Thymus (tissue), 11 donors: ENCODE measurements around the gene MOGAT1. TPM values are rescaled to one million over a fixed set of nuclear protein-coding genes. Genes with fewer than 3 reads are reported as not detected.

Experiments used
- DNase-seq, 9 donors: peaks; one replicate each; pipeline ENCODE4 v3.0.0-alpha.2; 2013; ENCODE audit warnings: low spot score in 9 of 9, low read depth in 6 of 9, missing footprints in 1 of 9
- H3K27ac ChIP-seq, 2 donors: one replicate each; pipeline ENCODE4 v1.5.1; 2013; ENCODE audit warnings: control low read depth in 1 of 2, low read depth in 1 of 2, low read length in 1 of 2, mild to moderate bottlenecking in 1 of 2, moderate library complexity in 1 of 2
- H3K27me3 ChIP-seq, 2 donors: one replicate each; pipeline ENCODE4 v1.5.1; 2013; ENCODE audit warnings: low read length in 1 of 2; ENCODE audit not compliant: control insufficient read depth in 2 of 2, insufficient read depth in 1 of 2
- H3K36me3 ChIP-seq, 2 donors: one replicate each; pipeline ENCODE4 v1.5.1; 2013; ENCODE audit warnings: low read length in 1 of 2, mild to moderate bottlenecking in 1 of 2, moderate library complexity in 1 of 2; ENCODE audit not compliant: control insufficient read depth in 2 of 2, insufficient read depth in 2 of 2
- H3K4me1 ChIP-seq, 2 donors: one replicate each; pipeline ENCODE4 v1.5.1; 2013; ENCODE audit warnings: low read length in 2 of 2; ENCODE audit not compliant: control insufficient read depth in 2 of 2, insufficient read depth in 2 of 2
- H3K4me3 ChIP-seq, 2 donors: one replicate each; pipeline ENCODE4 v1.5.1; 2013; ENCODE audit warnings: low read length in 2 of 2, control low read depth in 1 of 2, mild to moderate bottlenecking in 1 of 2
- H3K9me3 ChIP-seq, 2 donors: one replicate each; pipeline ENCODE4 v1.5.1; 2013; ENCODE audit warnings: low read length in 1 of 2, mild to moderate bottlenecking in 1 of 2; ENCODE audit not compliant: control insufficient read depth in 2 of 2, insufficient read depth in 1 of 2
- WGBS: extraction: QIAGEN DNeasy Blood & Tissue Kit; methylation state at CpG from one replicate; pipeline ENCODE4 v1.1.7; 2013; 5-methylcytosine and 5-hydroxymethylcytosine counted together
- polyA plus RNA-seq: library from polyadenylated mRNA; stranded (reverse); fragments of 200-250 nt; gene quantifications from one replicate; pipeline ENCODE4 v1.2.3, GENCODE V29; 2013
- total RNA-seq: library from RNA; stranded (reverse); fragments of 120-200 nt; gene quantifications from one replicate; pipeline ENCODE4 v1.2.4, GENCODE V29; 2013
- donor health status: healthy.

MOGAT1 gene
- total and polyA plus RNA-seq, 2 donors: not detected

DNA sequence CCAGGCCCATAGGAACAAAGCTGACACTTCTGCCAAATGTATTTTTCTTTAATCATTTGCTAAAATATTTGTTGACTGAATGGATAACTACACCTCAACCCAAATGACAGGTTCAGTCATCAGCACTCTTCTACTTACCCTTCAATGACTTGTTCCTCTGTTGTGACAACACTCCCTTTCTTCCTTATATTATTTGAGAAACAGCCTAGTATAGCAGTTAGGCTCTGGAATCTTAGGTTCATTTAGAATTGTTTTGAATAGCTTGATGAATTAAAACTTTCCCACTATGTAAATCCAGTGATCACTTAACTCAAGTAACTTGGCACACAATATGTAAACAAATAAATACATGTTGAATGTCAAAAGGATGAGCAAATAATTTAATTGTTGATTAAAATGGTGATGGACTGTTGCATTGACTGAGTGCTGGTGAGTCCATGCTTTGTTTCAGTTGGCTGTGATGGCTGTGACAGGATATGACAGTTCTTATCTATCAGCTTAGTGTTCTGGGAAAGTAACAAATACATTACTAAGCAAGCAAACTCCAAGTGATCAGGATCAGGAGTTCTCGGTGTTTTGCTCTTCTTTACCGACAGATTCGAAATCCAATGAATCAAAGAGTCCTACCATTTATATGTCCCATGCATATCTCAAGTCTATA is 2.8 kb upstream of the MOGAT1 start:
- H3K27me3 ChIP-seq: peaks cover 25 to 50% of the 10 kb centered on the region in 2 donors
- no peak for DNase-seq
- H3K4me1 ChIP-seq: peaks cover 6 to 7% of the 10 kb centered on the region in 2 donors
- no peak overlapping the region for H3K27ac ChIP-seq
- no peaks in the 10 kb centered on the region for H3K36me3 ChIP-seq
- H3K9me3 ChIP-seq: no peaks in the 10 kb centered on the region
- H3K4me3 ChIP-seq: no peak overlapping the region
- 98% methylated on average over 3 of the region's 3 CpGs for WGBS

DNA sequence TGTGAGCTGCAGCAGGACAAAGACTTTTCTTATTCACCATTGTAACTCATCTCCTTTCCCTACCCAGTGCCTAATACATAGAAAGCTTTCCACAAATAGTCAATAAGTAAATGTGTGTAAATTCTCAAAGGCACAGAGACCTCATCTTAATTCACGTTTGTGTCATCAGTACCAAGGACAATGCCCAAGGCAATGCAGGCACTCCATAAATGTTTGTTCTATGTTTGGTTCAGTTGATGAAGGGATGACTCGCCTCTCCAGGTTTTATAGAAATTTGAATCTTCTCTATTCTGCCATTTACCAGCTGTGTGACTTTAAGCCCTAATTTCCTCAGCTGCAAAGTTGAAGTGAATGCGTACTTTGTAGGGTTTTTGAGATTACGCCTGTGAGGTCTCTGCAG is 2.1 kb upstream of the MOGAT1 start:
- Histone ChIP-seq H3K4me1 (peaks cover 6 to 7% of the 10 kb centered on the region in 2 donors), H3K9me3 (no peaks in the 10 kb centered on the region), H3K4me3 (no peak overlapping the region), H3K27me3 (peaks cover 25 to 50% of the 10 kb centered on the region in 2 donors), H3K27ac (no peak overlapping the region), H3K36me3 (no peaks in the 10 kb centered on the region)
- 95% methylated on average over 4 of the region's 4 CpGs for WGBS
- DNase-seq: no peak

DNA sequence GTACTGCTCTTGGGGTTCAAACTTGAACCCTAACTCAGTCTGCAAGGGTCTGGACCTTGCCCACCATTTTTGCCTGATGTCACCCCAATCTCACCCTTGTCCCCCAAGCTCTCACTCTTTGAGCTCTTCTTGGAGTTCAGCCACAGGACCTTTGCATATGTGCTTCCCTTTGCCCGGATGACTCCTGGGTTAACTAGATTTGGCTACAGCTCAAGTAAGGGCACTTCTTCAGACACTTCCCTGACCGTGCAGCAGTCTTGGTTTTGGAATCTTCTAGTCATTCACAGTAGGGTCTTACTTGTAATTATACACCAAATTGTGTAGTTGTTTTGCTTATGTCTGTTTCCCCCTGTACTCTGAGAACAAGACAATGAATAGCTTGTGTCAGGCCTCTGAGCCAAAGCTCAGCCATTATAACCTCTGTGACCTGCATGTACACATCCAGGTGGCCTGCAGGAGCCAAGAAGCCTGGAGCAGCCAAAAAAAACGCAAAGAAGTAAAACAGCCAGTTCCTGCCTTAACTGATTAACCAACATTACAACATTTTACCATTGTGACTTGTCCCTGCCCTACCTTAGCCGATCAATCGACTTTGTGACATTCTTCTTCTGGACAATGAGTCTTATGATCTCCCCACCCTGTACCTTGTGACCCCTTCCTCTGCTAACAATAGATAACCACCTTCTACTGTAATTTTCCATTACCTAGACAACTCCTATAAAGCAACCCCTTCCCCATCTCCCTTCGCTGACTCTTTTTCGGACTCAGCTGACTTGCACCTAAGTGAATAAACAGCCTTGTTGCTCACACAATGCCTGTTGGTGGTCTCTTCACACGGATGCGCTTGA is 1.0 kb upstream of the MOGAT1 start:
- DNase-seq: no peak
- 90% methylated on average over 9 of the region's 9 CpGs for WGBS
- H3K4me1 ChIP-seq: peaks cover 6 to 7% of the 10 kb centered on the region in 2 donors
- no peak overlapping the region for H3K27ac ChIP-seq
- H3K27me3 ChIP-seq: peaks cover 25 to 54% of the 10 kb centered on the region in 2 donors
- no peak overlapping the region for H3K4me3 ChIP-seq
- H3K36me3 ChIP-seq: no peaks in the 10 kb centered on the region
- H3K9me3 ChIP-seq: no peaks in the 10 kb centered on the region

DNA sequence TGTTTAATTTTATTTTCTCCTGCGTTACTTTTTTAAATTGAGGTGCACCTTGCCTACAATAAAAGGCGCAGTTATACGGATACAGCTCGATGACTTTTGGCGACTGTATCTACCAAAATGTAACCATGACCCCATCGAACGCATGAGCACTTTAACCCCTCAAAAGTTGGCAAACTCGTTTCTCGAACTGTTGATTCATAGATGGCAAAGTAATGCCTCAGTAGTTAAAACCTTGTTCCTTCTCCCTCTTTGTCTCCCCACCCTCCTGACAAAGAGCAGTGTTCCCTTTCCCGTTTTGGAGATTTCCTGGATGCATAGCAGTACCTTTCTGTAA is 577 bp downstream of the MOGAT1 start:
- Histone ChIP-seq H3K9me3 (no peaks in the 10 kb centered on the region), H3K4me1 (peaks cover 6 to 7% of the 10 kb centered on the region in 2 donors), H3K4me3 (peak overlapping the region in 1 of 2 donors; percentile 35), H3K27ac (no peak overlapping the region), H3K36me3 (no peaks in the 10 kb centered on the region), H3K27me3 (peaks cover 25 to 57% of the 10 kb centered on the region in 2 donors)
- no peak for DNase-seq
- 20% methylated on average over 10 of the region's 10 CpGs for WGBS

DNA sequence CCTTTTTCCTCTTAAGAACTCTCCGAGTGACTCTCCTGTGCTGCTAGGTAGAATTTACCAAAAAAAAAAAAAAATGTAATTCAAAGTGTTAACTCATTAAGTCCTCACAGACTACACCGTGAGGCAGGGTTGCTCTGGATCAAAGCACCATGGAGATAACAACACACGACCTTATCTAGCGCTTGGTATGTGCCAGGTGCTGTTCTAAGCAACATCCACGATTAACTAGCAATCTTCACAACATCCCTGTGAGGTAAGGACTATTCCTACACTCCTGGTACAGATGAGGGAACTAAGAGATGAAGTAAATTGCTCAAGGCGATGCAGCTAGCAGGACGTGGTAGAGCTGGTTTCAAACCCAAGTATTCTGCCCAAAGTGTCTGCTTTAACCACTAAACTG is 1.8 kb downstream of the MOGAT1 start:
- H3K4me1 ChIP-seq: peaks cover 6 to 7% of the 10 kb centered on the region in 2 donors
- WGBS: 86% methylated on average over 7 of the region's 7 CpGs
- DNase-seq: no peak
- no peaks in the 10 kb centered on the region for H3K9me3 ChIP-seq
- no peak overlapping the region for H3K27ac ChIP-seq
- peaks cover 25 to 60% of the 10 kb centered on the region in 2 donors for H3K27me3 ChIP-seq
- no peak overlapping the region for H3K4me3 ChIP-seq
- H3K36me3 ChIP-seq: no peaks in the 10 kb centered on the region

DNA sequence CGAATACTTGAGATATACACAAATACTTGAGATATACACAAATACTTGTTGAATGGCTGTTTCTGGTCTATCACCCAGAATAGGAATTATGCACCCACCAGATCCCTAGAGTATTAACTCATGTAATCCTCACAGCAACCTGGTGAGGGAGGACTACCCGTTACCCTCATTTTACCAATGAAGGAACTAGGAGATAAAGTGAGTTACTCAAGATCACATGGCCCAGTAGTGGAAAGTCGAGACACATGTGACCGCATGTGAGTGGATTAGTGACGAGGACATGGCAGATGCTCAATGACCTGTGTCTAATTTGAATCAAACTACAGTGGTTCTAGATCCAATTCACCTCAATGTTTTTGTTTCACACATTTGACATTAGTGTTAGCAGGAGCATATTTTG is 2.4 kb downstream of the MOGAT1 start:
- DNase-seq: no peak
- H3K27ac ChIP-seq: no peak overlapping the region
- H3K27me3 ChIP-seq: peaks cover 25 to 60% of the 10 kb centered on the region in 2 donors
- peaks cover 6 to 7% of the 10 kb centered on the region in 2 donors for H3K4me1 ChIP-seq
- no peaks in the 10 kb centered on the region for H3K9me3 ChIP-seq
- H3K4me3 ChIP-seq: no peak overlapping the region
- 96% methylated on average over 5 of the region's 5 CpGs for WGBS
- H3K36me3 ChIP-seq: no peaks in the 10 kb centered on the region

DNA sequence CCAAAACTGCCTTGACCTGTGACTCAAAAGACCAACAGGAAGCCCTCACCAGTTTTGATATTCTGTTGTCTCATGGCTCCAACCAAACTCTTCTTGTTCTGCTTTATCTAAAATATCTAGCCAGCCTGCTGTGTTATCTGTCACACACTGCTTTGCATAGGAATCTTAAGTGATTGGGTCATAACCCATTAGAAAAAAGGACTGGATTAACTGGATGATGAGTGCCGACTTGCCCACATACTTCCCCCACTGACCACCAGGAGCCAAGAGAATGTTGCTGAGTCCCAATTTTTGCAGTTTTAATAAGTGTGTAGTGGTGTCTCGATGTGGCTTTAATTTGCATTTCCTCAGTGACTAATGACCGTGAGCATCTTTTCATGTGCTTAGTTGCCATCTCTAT is 6.5 kb downstream of the MOGAT1 start:
- H3K4me1 ChIP-seq: no peaks in the 10 kb centered on the region
- WGBS: 94% methylated on average over 3 of the region's 3 CpGs
- no peak overlapping the region for H3K27ac ChIP-seq
- no peak overlapping the region for H3K4me3 ChIP-seq
- no peak for DNase-seq
- no peaks in the 10 kb centered on the region for H3K36me3 ChIP-seq
- H3K27me3 ChIP-seq: peaks cover 0 to 24% of the 10 kb centered on the region in 2 donors
- H3K9me3 ChIP-seq: no peaks in the 10 kb centered on the region

DNA sequence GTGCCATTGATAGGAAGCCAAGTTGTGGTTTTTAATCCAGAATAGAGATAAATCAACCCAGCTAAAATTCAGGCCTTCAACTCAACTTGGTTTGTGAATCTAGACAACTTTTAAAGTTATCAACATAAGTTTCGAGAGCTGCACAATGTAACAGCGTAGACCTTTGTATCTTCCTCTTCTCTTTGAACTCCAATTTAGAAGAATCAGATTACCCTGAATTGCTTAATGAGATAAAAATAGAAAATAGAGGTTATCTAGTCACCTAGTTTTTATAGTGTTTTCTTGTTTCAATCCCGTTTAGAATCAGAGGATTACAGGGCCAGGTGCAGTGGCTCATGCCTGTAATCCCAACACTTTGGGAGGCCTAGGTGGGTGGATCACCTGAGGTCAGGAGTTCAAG is 12.3 kb downstream of the MOGAT1 start:
- H3K9me3 ChIP-seq: no peaks in the 10 kb centered on the region
- H3K27ac ChIP-seq: no peak overlapping the region
- DNase-seq: no peak
- peaks cover 2 to 9% of the 10 kb centered on the region in 2 donors for H3K4me1 ChIP-seq
- H3K27me3 ChIP-seq: peaks cover 0 to 5% of the 10 kb centered on the region in 2 donors
- no peaks in the 10 kb centered on the region for H3K36me3 ChIP-seq
- H3K4me3 ChIP-seq: no peak overlapping the region
- WGBS: 92% methylated on average over 3 of the region's 3 CpGs

DNA sequence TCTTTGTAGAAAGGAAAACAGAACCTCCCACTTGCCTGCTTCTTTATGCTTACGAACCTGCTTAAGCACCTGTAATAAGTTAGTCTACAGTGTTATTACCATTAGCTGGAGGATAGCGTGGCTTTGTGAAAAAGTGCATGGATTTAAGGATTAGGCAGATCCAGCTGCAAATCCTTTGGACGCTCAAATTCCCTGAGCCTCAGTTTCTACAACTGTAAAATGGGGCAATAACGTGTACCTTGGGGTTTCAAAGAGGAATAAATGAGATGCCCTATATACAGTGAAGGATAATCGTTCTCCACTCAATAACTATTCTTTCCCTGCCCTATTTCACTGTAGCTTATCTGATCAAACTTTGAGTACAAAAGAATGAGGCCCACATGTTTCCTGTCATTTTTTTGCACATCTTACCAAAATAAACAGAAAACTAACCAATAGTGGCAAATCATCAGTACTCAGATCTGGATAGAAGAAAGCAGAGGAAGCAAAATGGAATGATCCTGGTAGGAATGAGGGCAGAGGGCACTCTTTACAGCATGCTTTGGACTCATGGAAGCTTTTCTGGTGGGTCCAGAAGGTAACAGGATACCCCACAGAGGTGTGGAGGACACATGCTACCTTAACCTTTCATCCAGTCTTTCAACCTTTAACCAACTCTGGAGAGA is 14.8 kb downstream of the MOGAT1 start:
- DNase-seq: peak in 1 of 9 donors; percentile 49

More for the DNA sequence above, 14.8 kb downstream of the MOGAT1 start:
- no peak overlapping the region for H3K27ac ChIP-seq
- no peaks in the 10 kb centered on the region for H3K9me3 ChIP-seq
- 69% methylated on average over 5 of the region's 5 CpGs for WGBS
- H3K4me1 ChIP-seq: peaks cover 2 to 13% of the 10 kb centered on the region in 2 donors
- H3K36me3 ChIP-seq: no peaks in the 10 kb centered on the region
- peaks cover 0 to 2% of the 10 kb centered on the region in 2 donors for H3K27me3 ChIP-seq
- H3K4me3 ChIP-seq: no peak overlapping the region
